Sigmoid colon (tissue), 3 donors: ENCODE results near the gene SPATA31D3.

Source experiments
- POLR2A ChIP-seq, 2 donors: fragments of 450-650 bp; IDR thresholded peaks; one replicate each; pipeline ENCODE4 v1.6.1; 2016; ENCODE audit warnings: antibody characterized with exemption in 2 of 2, mild to moderate bottlenecking in 2 of 2, moderate library complexity in 2 of 2
- TF ChIP-seq, protein P1 (sequence below), 4 experiments: fragments of 450-650 bp in 3 of 4; fragments of 200-600 bp in 1 of 4; IDR thresholded peaks; one replicate each; pipeline ENCODE4 v1.5.1; 2016 to 2019; ENCODE audit warnings: antibody characterized with exemption in 4 of 4, mild to moderate bottlenecking in 3 of 4, moderate library complexity in 2 of 4

DNA sequence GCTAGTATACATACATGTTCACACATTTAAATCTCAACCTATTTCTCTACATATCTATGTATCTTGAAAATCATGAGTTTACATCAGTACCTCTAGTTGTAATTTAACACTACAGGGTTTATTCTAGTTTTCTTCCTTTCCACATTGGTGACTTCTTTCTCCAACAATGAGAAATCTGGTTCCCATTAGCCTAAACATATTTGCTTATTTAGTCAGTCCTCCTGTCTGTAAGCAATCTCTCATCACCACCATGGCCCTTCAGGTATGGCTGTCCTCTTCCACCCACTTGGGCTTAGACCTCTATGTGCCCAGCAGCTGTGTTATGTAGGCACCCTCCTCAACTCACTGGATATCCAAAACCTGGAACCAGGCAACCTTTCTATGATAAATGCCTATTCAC, 37.3 kb downstream of the SPATA31D3 start:
- TF ChIP-seq POLR2A (IDR thresholded peaks at IDR 0.05), result no peak
- TF ChIP-seq, protein P1, sequence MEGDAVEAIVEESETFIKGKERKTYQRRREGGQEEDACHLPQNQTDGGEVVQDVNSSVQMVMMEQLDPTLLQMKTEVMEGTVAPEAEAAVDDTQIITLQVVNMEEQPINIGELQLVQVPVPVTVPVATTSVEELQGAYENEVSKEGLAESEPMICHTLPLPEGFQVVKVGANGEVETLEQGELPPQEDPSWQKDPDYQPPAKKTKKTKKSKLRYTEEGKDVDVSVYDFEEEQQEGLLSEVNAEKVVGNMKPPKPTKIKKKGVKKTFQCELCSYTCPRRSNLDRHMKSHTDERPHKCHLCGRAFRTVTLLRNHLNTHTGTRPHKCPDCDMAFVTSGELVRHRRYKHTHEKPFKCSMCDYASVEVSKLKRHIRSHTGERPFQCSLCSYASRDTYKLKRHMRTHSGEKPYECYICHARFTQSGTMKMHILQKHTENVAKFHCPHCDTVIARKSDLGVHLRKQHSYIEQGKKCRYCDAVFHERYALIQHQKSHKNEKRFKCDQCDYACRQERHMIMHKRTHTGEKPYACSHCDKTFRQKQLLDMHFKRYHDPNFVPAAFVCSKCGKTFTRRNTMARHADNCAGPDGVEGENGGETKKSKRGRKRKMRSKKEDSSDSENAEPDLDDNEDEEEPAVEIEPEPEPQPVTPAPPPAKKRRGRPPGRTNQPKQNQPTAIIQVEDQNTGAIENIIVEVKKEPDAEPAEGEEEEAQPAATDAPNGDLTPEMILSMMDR (IDR thresholded peaks at IDR 0.05), result no peak
